ENCODE measurements around the gene RBMX2.
"Not testable (repeated sequence)": the region's sequence is repeated elsewhere in the genome, so short reads cannot be mapped to it uniquely, and the experiment has no call there.

RBMX2 gene

DNA sequence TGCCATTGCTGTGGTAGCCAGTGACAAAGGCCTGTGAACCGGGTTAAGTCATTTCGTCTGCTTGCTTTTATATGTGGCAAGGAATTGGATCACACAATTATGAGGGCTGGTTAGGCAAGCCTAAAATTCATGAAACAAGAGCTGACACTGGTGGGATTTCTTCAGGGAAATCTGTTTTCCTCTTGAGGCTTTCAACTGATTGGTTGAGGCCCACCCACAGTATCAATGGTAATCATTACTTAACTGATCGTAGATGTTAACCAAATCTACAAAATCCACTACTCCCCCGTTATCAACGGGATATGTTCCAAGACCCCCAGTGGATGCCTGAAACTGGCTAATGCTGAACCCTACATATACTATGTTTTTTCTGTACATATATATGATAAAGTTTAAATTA lies 13.0 kb downstream of the RBMX2 start:
- Histone ChIP-seq H3K27ac (ENCODE audit: low read depth, low read length) (no peak overlapping the region), H3K79me2 (ENCODE audit: control insufficient read depth, insufficient read depth, low read length, unreplicated experiment) (no peaks in the 10 kb centered on the region), H3K36me3 (ENCODE audit: insufficient read depth, low read length) (no peaks in the 10 kb centered on the region)

DNA sequence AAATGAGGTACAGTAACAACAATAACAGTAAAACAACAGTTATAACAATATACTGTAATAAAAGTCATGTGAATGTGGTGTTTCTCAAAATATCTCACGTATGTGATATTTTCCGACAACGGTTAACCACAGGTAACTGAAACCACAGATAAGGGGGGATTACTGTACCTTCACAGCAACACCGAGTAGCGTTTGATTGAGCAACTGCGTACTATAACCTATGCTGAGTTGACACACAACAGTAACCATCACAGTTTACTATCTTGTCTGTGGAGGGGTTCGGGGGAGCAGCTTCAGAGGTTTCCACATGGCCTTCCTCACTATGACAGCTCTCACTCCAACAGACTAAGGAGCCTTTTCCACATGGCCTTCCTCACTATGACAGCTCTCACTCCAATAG lies 13.4 kb downstream of the RBMX2 start:
- Histone ChIP-seq H3K27ac (ENCODE audit: low read depth, low read length) (no peak overlapping the region), H3K4me1 (ENCODE audit: control insufficient read depth, insufficient read depth, low read length, unreplicated experiment) (no peaks in the 10 kb centered on the region), H3K36me3 (ENCODE audit: insufficient read depth, low read length) (no peaks in the 10 kb centered on the region), H3K27me3 (ENCODE audit: insufficient read depth, low read length) (no peaks in the 10 kb centered on the region), H3K79me2 (ENCODE audit: control insufficient read depth, insufficient read depth, low read length, unreplicated experiment) (no peaks in the 10 kb centered on the region), H3K4me3 (ENCODE audit: low read depth, low read length) (no peak overlapping the region), H2AFZ (ENCODE audit: low read length, unreplicated experiment) (no peak overlapping the region)

More for the DNA sequence above, 13.0 kb downstream of the RBMX2 start:
- H2AFZ ChIP-seq (ENCODE audit: low read length, unreplicated experiment): no peak overlapping the region
- no peaks in the 10 kb centered on the region for H3K27me3 ChIP-seq (ENCODE audit: insufficient read depth, low read length)
- H3K4me3 ChIP-seq (ENCODE audit: low read depth, low read length): no peak overlapping the region
- no peaks in the 10 kb centered on the region for H3K4me1 ChIP-seq (ENCODE audit: control insufficient read depth, insufficient read depth, low read length, unreplicated experiment)

DNA sequence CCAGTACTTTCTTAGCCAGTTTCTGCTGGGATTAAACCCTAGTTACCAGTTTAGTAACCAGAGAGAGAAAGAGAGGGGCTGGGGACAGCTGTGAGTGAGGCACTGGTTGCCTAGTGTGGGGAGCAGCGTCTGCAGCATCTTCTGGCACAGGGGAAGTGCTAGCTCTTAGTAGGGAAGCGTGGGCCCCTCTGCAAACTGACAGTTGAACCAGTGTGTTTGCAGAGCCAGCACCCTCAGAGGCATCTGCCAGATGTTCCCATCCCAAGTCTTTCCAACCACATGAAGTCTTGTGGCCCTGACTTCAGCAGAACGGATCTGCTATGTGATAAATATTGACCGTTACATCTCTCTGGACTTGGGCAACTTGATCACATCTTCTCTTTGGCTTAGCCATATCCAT lies 15.0 kb downstream of the RBMX2 start:
- Histone ChIP-seq H3K27me3 (ENCODE audit: insufficient read depth, low read length) (no peaks in the 10 kb centered on the region), H3K27ac (ENCODE audit: low read depth, low read length) (no peak overlapping the region), H3K79me2 (ENCODE audit: control insufficient read depth, insufficient read depth, low read length, unreplicated experiment) (no peaks in the 10 kb centered on the region), H2AFZ (ENCODE audit: low read length, unreplicated experiment) (no peak overlapping the region), H3K4me3 (ENCODE audit: low read depth, low read length) (no peak overlapping the region), H3K4me1 (ENCODE audit: control insufficient read depth, insufficient read depth, low read length, unreplicated experiment) (no peaks in the 10 kb centered on the region), H3K36me3 (ENCODE audit: insufficient read depth, low read length) (no peaks in the 10 kb centered on the region)

- Histone ChIP-seq H3K27me3 (ENCODE audit: insufficient read depth, low read length) (no peaks in the 10 kb centered on the region), H3K4me3 (ENCODE audit: low read depth, low read length) (no peak overlapping the region), H3K36me3 (ENCODE audit: insufficient read depth, low read length) (no peaks in the 10 kb centered on the region), H2AFZ (ENCODE audit: low read length, unreplicated experiment) (no peak overlapping the region), H3K4me1 (ENCODE audit: control insufficient read depth, insufficient read depth, low read length, unreplicated experiment) (no peaks in the 10 kb centered on the region), H3K27ac (ENCODE audit: low read depth, low read length) (no peak overlapping the region), H3K79me2 (ENCODE audit: control insufficient read depth, insufficient read depth, low read length, unreplicated experiment) (no peaks in the 10 kb centered on the region)
Observed at GRCh38 chrX:130418066-130418465, 16.3 kb downstream of the RBMX2 start.

- H3K4me3 ChIP-seq (ENCODE audit: low read depth, low read length): no peak overlapping the region
- no peaks in the 10 kb centered on the region for H3K36me3 ChIP-seq (ENCODE audit: insufficient read depth, low read length)
- H3K27ac ChIP-seq (ENCODE audit: low read depth, low read length): no peak overlapping the region
- H3K79me2 ChIP-seq (ENCODE audit: control insufficient read depth, insufficient read depth, low read length, unreplicated experiment): no peaks in the 10 kb centered on the region
- H2AFZ ChIP-seq (ENCODE audit: low read length, unreplicated experiment): no peak overlapping the region
- no peaks in the 10 kb centered on the region for H3K27me3 ChIP-seq (ENCODE audit: insufficient read depth, low read length)
- H3K4me1 ChIP-seq (ENCODE audit: control insufficient read depth, insufficient read depth, low read length, unreplicated experiment): no peaks in the 10 kb centered on the region
Observed at GRCh38 chrX:130418740-130419139, 17.0 kb downstream of the RBMX2 start.

DNA sequence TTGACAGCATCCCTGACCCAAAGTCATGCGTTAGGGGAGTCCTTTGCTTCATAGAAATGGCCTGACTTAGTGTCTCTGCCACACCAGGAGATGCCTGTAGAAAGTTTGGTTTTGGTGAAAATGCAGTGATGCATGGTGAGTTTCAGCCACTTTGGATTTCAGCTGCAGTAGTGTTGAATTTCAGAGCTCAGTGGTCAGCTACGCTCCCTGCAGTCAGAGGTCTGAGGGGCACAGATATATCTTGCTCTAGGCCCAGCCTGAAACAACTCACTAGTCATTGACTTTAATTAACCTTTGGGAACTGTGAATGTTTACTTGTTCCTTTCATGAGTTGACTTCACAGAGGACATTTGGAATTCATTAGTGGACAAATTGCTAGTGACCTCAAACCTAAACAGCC lies 17.5 kb downstream of the RBMX2 start:
- no peaks in the 10 kb centered on the region for H3K79me2 ChIP-seq (ENCODE audit: control insufficient read depth, insufficient read depth, low read length, unreplicated experiment)
- H3K4me1 ChIP-seq (ENCODE audit: control insufficient read depth, insufficient read depth, low read length, unreplicated experiment): no peaks in the 10 kb centered on the region
- H3K27me3 ChIP-seq (ENCODE audit: insufficient read depth, low read length): 0 out of 2 replicates have a peak, but pooled peaks cover under 1% of the 10 kb centered on the region
- no peak overlapping the region for H2AFZ ChIP-seq (ENCODE audit: low read length, unreplicated experiment)
- no peaks in the 10 kb centered on the region for H3K36me3 ChIP-seq (ENCODE audit: insufficient read depth, low read length)
- no peak overlapping the region for H3K4me3 ChIP-seq (ENCODE audit: low read depth, low read length)
- H3K27ac ChIP-seq (ENCODE audit: low read depth, low read length): no peak overlapping the region

GRCh38 chrX:130426531-130426930 lies 24.7 kb downstream of the RBMX2 start:
- no peaks in the 10 kb centered on the region for H3K79me2 ChIP-seq (ENCODE audit: control insufficient read depth, insufficient read depth, low read length, unreplicated experiment)
- H3K27ac ChIP-seq (ENCODE audit: low read depth, low read length): no peak overlapping the region
- no peaks in the 10 kb centered on the region for H3K4me1 ChIP-seq (ENCODE audit: control insufficient read depth, insufficient read depth, low read length, unreplicated experiment)
- H3K27me3 ChIP-seq (ENCODE audit: insufficient read depth, low read length): peaks cover 24% of the 10 kb centered on the region; the same call in 1 of the 2 replicates
- no peak overlapping the region for H3K4me3 ChIP-seq (ENCODE audit: low read depth, low read length)
- H2AFZ ChIP-seq (ENCODE audit: low read length, unreplicated experiment): no peak overlapping the region
- no peaks in the 10 kb centered on the region for H3K36me3 ChIP-seq (ENCODE audit: insufficient read depth, low read length)

GRCh38 chrX:130429236-130429635 lies 27.4 kb downstream of the RBMX2 start:
- not testable (repeated sequence) for H3K4me1 ChIP-seq (ENCODE audit: control insufficient read depth, insufficient read depth, low read length, unreplicated experiment); H3K27ac ChIP-seq (ENCODE audit: low read depth, low read length); H2AFZ ChIP-seq (ENCODE audit: low read length, unreplicated experiment); H3K79me2 ChIP-seq (ENCODE audit: control insufficient read depth, insufficient read depth, low read length, unreplicated experiment); H3K36me3 ChIP-seq (ENCODE audit: insufficient read depth, low read length); H3K4me3 ChIP-seq (ENCODE audit: low read depth, low read length)
- H3K27me3 ChIP-seq (ENCODE audit: insufficient read depth, low read length): peaks cover 23% of the 10 kb centered on the region; the same call in 1 of the 2 replicates

DNA sequence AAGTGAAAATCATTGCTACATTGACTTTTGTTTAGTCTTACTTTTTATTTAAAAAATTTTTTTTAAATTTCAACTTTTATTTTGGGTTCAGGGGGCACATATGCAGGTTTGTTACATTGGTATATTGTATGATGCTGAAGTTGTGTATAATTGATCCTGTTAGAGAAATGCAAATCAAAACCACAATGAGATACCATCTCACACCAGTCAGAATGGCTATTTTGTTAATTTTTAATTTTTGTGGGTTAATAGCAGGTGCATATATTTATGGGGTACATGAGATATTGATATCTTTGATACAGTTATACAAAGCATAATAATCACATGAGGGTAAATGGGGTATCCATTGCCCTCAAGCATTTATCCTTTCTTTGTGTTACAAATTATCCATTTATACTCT lies 34.1 kb downstream of the RBMX2 start:
- Histone ChIP-seq H3K79me2 (ENCODE audit: control insufficient read depth, insufficient read depth, low read length, unreplicated experiment) (no peaks in the 10 kb centered on the region), H3K36me3 (ENCODE audit: insufficient read depth, low read length) (no peaks in the 10 kb centered on the region), H2AFZ (ENCODE audit: low read length, unreplicated experiment) (no peak overlapping the region), H3K27ac (ENCODE audit: low read depth, low read length) (no peak overlapping the region), H3K27me3 (ENCODE audit: insufficient read depth, low read length) (no peaks in the 10 kb centered on the region), H3K4me1 (ENCODE audit: control insufficient read depth, insufficient read depth, low read length, unreplicated experiment) (no peaks in the 10 kb centered on the region), H3K4me3 (ENCODE audit: low read depth, low read length) (no peak overlapping the region)

DNA sequence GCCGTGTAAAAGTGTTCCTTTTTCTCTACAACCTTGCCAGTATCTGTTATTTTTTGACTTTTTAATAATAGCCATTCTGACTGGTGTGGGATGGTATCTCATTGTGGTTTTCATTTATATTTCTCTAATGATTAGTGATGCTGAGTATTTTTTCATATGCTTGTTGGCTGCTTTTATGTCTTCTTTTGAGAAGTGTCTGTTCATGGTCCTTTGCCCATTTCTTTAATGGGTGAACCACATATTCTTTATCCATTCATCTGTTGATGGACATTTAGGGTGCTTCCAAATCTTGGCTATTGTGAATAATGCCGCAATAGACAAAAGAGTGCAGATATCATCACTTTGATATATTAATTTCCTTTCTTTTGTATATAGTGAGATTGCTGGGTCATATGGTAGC lies 36.2 kb downstream of the RBMX2 start:
- not testable (repeated sequence) for H3K27ac ChIP-seq (ENCODE audit: low read depth, low read length); H3K4me1 ChIP-seq (ENCODE audit: control insufficient read depth, insufficient read depth, low read length, unreplicated experiment); H2AFZ ChIP-seq (ENCODE audit: low read length, unreplicated experiment); H3K27me3 ChIP-seq (ENCODE audit: insufficient read depth, low read length); H3K4me3 ChIP-seq (ENCODE audit: low read depth, low read length); H3K79me2 ChIP-seq (ENCODE audit: control insufficient read depth, insufficient read depth, low read length, unreplicated experiment); H3K36me3 ChIP-seq (ENCODE audit: insufficient read depth, low read length)

DNA sequence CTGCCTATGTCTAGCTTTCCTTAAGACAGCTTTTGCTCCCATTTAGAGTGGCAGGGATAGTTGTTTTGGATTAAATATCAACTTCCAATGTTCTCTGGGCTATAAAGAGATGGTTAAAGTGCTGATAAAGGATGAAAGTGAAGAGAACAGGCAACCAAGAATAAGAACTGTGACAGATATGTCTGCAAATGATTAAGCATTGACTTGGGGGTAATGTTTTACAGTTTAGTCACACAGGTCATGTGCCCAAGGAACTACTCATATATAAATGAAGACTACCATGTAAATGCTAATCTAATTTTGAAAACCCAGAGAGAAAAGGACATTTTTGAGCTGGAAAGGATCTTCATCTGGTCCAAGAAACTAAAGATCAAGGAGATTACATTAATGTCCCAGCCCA lies 42.1 kb downstream of the RBMX2 start:
- no peak overlapping the region for H3K4me3 ChIP-seq (ENCODE audit: low read depth, low read length)
- no peaks in the 10 kb centered on the region for H3K79me2 ChIP-seq (ENCODE audit: control insufficient read depth, insufficient read depth, low read length, unreplicated experiment)
- H3K27ac ChIP-seq (ENCODE audit: low read depth, low read length): no peak overlapping the region
- no peaks in the 10 kb centered on the region for H3K36me3 ChIP-seq (ENCODE audit: insufficient read depth, low read length)
- H3K4me1 ChIP-seq (ENCODE audit: control insufficient read depth, insufficient read depth, low read length, unreplicated experiment): no peaks in the 10 kb centered on the region
- H3K27me3 ChIP-seq (ENCODE audit: insufficient read depth, low read length): no peaks in the 10 kb centered on the region
- H2AFZ ChIP-seq (ENCODE audit: low read length, unreplicated experiment): no peak overlapping the region
